ACC112 (cell line): ENCODE data around the gene DOCK4.
A peak's percentile ranks its signal among the peaks of the same experiment; 100 is the strongest.

Source experiments
- H2AFZ ChIP-seq: fragments of 200-600 bp; sonication (generic); one replicate; pipeline ENCODE4 v1.6.0; 2017; ENCODE audit warnings: antibody characterized with exemption, low read length; ENCODE audit not compliant: unreplicated experiment
- H3K27ac ChIP-seq: fragments of 200-600 bp; sonication (generic); 2 replicates; pipeline ENCODE4 v1.5.1; 2014; ENCODE audit warnings: low read depth, mild to moderate bottlenecking, antibody characterized with exemption, low read length, moderate library complexity
- H3K27me3 ChIP-seq: fragments of 200-600 bp; sonication (generic); 2 replicates; pipeline ENCODE4 v1.6.1; 2014; ENCODE audit warnings: mild to moderate bottlenecking, antibody characterized with exemption, low read length, moderate library complexity, mixed read lengths; ENCODE audit not compliant: insufficient read depth
- H3K36me3 ChIP-seq: fragments of 200-600 bp; sonication (generic); 2 replicates; pipeline ENCODE4 v1.6.1; 2016; ENCODE audit warnings: mild to moderate bottlenecking, antibody characterized with exemption, low read length, moderate library complexity, mixed read lengths; ENCODE audit not compliant: insufficient read depth
- H3K4me1 ChIP-seq: fragments of 200-600 bp; sonication (generic); one replicate; pipeline ENCODE4 v1.6.1; 2016; ENCODE audit warnings: low read length, mixed read lengths; ENCODE audit not compliant: insufficient read depth, unreplicated experiment, control insufficient read depth
- H3K4me3 ChIP-seq: fragments of 200-600 bp; sonication (generic); 2 replicates; pipeline ENCODE4 v1.5.1; 2014; ENCODE audit warnings: mild to moderate bottlenecking, low read depth, low read length
- H3K79me2 ChIP-seq: fragments of 200-600 bp; sonication (generic); one replicate; pipeline ENCODE4 v1.6.0; 2016; ENCODE audit warnings: low read length; ENCODE audit not compliant: control insufficient read depth, unreplicated experiment, insufficient read depth

DOCK4 gene

DNA sequence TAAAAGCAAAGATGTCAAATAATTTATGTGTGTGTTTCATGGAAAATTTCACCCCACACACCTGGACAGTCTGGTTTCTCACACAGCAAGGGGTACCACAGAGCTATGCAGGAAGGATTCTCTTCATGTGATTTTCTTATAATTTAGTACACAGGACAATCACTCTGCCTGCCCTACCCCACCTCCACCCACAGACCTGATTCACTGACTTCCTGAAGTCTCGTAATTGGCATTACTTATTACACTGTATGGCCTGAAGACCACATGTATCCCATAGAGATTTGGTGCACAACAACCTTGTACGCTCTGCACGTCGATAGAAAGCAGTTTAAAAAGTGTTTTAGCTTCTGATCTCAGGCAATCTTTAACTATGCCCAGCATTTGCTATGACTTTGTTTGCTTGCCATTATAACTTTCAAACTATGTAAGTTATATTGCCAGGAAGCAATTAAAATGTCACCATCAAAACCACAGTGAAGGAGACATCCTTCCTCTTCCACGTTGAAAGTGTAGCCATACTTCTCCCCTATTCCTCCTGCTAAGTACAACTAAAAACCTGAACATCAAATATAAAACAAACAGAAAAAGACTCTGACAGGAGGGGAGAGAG is 364.5 kb downstream of the DOCK4 start:
- Histone ChIP-seq H3K27me3 (no peaks in the 10 kb centered on the region), H3K27ac (no peak overlapping the region), H3K4me3 (no peak overlapping the region), H3K79me2 (no peaks in the 10 kb centered on the region), H3K4me1 (no peaks in the 10 kb centered on the region), H2AFZ (no peak overlapping the region), H3K36me3 (peaks cover 3% of the 10 kb centered on the region; the same call in 1 of the 2 replicates)

DNA sequence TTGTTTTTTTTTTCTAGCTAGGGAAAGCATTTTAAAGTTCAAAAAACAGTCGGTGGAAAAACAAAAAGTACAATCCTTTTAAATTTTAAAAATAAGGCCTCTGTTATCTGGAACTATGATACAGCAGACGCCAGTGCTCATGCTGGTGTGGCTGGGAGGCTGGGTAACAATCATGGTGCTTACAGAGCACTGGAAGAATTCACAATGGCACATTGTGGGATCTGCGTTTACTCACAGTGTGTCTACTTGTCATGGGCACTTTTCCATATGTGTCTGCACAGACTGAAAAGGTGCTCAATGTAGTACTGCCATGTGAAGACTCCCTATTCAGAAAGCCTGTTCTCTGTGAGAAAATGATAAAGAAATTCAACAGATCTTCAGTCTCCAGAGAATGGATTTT is 365.7 kb downstream of the DOCK4 start:
- Histone ChIP-seq H2AFZ (no peak overlapping the region), H3K4me3 (no peak overlapping the region), H3K27ac (no peak overlapping the region), H3K27me3 (no peaks in the 10 kb centered on the region), H3K4me1 (peaks cover 3% of the 10 kb centered on the region), H3K36me3 (peaks cover 6% of the 10 kb centered on the region; the same call in 1 of the 2 replicates), H3K79me2 (no peaks in the 10 kb centered on the region)

DNA sequence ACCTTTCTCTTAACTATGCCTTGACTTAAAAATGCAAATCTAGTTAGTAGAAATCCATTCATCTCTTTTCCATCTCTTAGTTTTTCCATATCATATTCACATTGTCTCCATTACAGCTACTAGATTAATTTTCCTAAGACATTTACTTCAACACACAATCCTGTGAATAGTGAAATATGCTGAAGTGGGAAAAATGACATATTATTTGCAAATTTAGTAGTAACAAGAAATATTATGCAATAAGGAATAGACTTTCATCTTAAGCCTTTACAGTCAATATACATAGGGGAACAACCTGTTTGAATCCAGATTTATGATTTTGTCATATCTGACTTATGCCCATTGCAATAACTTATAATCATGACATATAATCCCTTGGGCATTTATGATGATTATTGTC is 366.9 kb downstream of the DOCK4 start:
- no peak overlapping the region for H3K27ac ChIP-seq
- peaks cover 6% of the 10 kb centered on the region; the same call in 1 of the 2 replicates for H3K36me3 ChIP-seq
- no peaks in the 10 kb centered on the region for H3K79me2 ChIP-seq
- no peak overlapping the region for H2AFZ ChIP-seq
- H3K4me1 ChIP-seq = peaks cover 16% of the 10 kb centered on the region
- H3K27me3 ChIP-seq = no peaks in the 10 kb centered on the region
- H3K4me3 ChIP-seq = no peak overlapping the region

DNA sequence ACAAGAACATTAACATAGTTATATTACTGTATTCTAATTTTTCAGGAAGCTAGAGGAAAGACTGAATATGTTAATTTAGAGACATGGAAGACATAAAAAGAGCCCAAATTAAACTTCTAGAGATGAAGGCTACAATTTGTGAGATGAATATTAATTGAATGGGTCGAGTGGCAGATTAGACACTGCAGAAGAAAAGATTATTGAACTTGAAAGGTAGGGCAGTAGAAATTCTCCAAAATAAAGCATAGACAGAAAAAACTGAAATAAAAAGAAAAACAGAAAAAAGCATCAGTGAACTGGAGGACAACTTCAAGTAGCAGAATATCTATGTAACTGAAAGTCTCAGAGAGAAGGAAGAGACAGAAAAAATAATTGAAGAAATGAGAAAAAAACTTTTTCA is 369.6 kb downstream of the DOCK4 start:
- no peak overlapping the region for H2AFZ ChIP-seq
- H3K79me2 ChIP-seq = no peaks in the 10 kb centered on the region
- H3K36me3 ChIP-seq = peaks cover 6% of the 10 kb centered on the region; the same call in 1 of the 2 replicates
- H3K4me1 ChIP-seq = peaks cover 30% of the 10 kb centered on the region
- no peaks in the 10 kb centered on the region for H3K27me3 ChIP-seq
- H3K4me3 ChIP-seq = no peak overlapping the region
- no peak overlapping the region for H3K27ac ChIP-seq

DNA sequence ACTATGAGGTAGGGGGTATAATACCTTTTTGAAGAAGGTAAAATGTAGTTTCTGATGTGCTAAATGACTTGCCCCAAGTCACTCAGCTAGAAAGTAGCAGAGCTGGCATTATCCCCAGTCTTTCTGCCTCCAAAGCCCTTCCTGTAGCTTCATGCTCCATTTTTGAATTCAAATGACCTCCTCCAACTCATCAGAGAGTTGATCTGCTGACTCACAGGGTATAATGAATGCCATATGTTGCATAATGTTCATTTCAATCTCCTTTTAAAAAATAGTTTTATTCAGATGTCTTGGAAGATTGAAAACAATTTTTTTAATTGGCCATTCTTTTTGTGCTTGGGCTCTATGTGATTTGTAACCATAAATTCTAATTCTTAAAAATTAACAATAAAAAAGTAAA is 371.1 kb downstream of the DOCK4 start:
- peak overlapping the region; percentile 77 for H2AFZ ChIP-seq
- no peak overlapping the region for H3K4me3 ChIP-seq
- peaks cover 6% of the 10 kb centered on the region; the same call in 1 of the 2 replicates for H3K36me3 ChIP-seq
- no peaks in the 10 kb centered on the region for H3K27me3 ChIP-seq
- H3K79me2 ChIP-seq = no peaks in the 10 kb centered on the region
- peaks cover 34% of the 10 kb centered on the region for H3K4me1 ChIP-seq
- peak overlapping the region; percentile 84 for H3K27ac ChIP-seq

DNA sequence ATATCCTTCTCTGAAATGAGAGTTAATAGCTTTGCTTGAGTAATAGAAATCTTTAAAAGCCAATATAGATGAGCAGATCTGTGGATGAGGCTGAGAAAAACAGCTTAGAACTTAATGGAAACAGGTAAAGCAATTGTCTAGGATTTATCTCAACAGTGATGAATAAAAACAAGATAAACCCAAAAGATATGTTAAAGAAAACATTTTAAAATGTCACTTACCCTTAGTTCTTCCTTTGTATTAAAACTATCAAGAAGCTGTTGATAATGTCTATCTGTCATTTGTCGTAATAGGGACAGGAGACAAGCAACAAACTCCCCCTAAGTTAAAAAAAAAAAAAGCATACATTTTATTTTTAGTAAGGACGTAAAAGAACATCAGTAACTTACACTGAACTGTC is 371.8 kb downstream of the DOCK4 start:
- Histone ChIP-seq H3K4me3 (no peak overlapping the region), H3K79me2 (no peaks in the 10 kb centered on the region), H3K4me1 (peaks cover 34% of the 10 kb centered on the region), H3K36me3 (peaks cover 6% of the 10 kb centered on the region; the same call in 1 of the 2 replicates), H3K27me3 (no peaks in the 10 kb centered on the region), H2AFZ (no peak overlapping the region), H3K27ac (peak overlapping the region; percentile 84)

DNA sequence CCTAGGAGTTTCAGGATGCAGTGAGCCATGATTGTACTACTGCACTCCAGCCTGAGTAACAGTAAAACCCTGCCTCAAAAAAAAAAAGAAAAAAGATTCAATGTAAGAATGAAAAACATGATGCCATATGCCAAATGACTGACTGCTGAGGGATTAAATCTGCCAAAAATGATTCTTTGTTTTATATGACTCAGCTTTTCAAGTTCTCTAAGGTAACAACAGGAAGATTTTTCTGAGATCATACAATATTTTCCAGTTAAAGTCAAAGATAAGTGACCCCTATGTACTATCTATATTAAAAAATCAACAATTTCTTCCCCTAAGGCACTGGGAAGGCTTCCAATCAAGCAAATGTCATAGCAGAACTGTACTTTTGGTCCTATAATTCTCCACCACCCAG is 372.7 kb downstream of the DOCK4 start:
- H3K36me3 ChIP-seq = peaks cover 6% of the 10 kb centered on the region; the same call in 1 of the 2 replicates
- peaks cover 34% of the 10 kb centered on the region for H3K4me1 ChIP-seq
- no peaks in the 10 kb centered on the region for H3K79me2 ChIP-seq
- no peaks in the 10 kb centered on the region for H3K27me3 ChIP-seq
- no peak overlapping the region for H3K4me3 ChIP-seq
- H3K27ac ChIP-seq = peak overlapping the region; percentile 84
- peak overlapping the region; percentile 83 for H2AFZ ChIP-seq

DNA sequence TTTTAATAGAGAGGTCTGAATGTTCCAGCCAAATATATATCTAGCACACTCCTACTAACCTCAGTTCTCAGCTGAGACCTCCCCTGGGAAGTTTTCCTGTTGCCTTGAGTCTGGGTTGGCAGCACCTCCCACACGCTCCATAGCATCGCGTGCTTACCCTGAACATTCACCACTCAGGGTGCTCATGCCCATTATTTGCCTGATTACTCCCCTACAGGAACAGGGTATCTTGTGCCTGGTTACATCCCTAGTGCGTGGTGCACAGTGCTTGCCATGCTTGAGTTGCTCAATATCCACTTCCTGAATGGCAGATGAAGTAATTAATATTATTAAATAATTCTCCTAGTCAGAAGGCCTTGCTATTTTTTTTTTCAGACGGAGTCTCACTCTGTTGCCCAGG is 374.0 kb downstream of the DOCK4 start:
- peaks cover 6% of the 10 kb centered on the region; the same call in 1 of the 2 replicates for H3K36me3 ChIP-seq
- H3K27ac ChIP-seq = no peak overlapping the region
- H2AFZ ChIP-seq = no peak overlapping the region
- no peak overlapping the region for H3K4me3 ChIP-seq
- no peaks in the 10 kb centered on the region for H3K79me2 ChIP-seq
- peaks cover 44% of the 10 kb centered on the region for H3K4me1 ChIP-seq
- H3K27me3 ChIP-seq = no peaks in the 10 kb centered on the region

DNA sequence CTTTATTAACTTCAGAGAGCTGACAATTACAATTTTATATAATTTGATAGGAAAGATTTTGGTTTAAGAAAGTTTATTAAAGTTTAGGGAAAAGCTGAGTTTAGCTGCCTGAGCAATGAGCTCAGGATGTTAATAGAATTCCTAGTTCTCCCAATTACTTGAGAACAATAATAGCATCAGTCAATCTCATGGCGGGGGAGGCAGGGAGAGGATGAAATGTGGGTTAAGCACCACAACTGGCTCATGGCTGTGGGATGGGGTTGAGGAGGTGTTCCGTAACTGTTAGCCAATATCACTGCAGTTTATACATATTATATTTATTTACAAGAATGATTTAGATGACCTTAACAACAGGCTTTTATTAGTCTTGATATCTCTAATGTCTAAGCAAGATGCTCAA is 377.0 kb downstream of the DOCK4 start:
- H3K79me2 ChIP-seq = no peaks in the 10 kb centered on the region
- no peaks in the 10 kb centered on the region for H3K36me3 ChIP-seq
- no peak overlapping the region for H3K27ac ChIP-seq
- no peak overlapping the region for H3K4me3 ChIP-seq
- no peaks in the 10 kb centered on the region for H3K27me3 ChIP-seq
- no peak overlapping the region for H2AFZ ChIP-seq
- H3K4me1 ChIP-seq = peaks cover 28% of the 10 kb centered on the region

DNA sequence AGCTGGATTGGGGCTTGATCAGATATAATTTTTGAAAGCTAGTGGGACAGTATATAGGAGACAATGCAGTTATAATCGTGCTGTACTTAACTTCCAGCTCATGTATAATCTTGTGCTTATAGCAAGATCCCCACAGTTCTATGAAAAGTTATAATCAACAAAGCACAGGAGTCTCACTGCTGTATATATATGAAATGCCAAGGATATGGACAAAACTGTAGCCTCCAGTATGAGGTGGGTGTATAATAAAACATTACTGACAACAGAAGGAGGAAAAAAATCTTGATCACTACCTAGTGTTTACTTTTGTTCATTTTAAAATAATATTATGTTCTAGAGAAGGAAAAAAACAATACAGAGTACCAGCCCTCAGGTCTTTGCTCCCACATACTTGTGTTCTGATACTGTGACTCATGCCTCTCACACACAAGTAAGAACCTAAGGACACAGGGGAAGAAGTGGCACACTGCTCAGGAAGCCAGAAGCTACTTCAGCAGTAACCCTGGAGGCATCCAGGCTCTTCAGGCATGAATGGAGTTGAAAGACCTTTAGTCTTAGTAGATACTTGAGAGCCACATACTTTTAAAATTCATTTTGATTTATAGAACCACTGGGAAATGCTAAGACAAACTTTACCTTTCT is 378.2 kb downstream of the DOCK4 start:
- no peaks in the 10 kb centered on the region for H3K27me3 ChIP-seq
- H2AFZ ChIP-seq = no peak overlapping the region
- H3K4me1 ChIP-seq = peaks cover 15% of the 10 kb centered on the region
- no peak overlapping the region for H3K4me3 ChIP-seq
- no peaks in the 10 kb centered on the region for H3K36me3 ChIP-seq
- no peaks in the 10 kb centered on the region for H3K79me2 ChIP-seq
- H3K27ac ChIP-seq = peak overlapping the region; percentile 40; the same call in 1 of the 2 replicates

DNA sequence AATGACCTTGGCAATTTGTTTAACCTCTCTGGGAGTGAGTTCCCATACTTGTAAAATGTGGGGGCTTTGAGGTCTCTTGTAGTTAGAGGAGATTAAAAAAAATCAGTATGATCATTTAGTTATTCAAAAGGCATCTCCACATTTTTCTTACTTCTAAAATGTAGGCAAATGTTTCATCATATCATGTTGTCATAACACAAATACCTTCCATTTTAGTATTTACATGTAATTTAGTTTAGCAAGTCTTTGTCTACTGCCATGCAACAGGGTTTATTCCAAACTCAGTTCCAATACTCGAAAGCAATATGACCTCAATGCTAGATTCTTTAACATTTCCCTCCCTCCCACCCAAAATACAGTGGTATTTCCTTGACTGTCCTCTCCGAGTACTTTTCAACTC is 381.2 kb downstream of the DOCK4 start:
- peaks cover 10% of the 10 kb centered on the region for H3K4me1 ChIP-seq
- no peak overlapping the region for H2AFZ ChIP-seq
- H3K79me2 ChIP-seq = no peaks in the 10 kb centered on the region
- no peak overlapping the region for H3K27ac ChIP-seq
- peaks cover 10% of the 10 kb centered on the region for H3K36me3 ChIP-seq
- H3K27me3 ChIP-seq = no peaks in the 10 kb centered on the region
- H3K4me3 ChIP-seq = no peak overlapping the region
